K562 (cell line): Measurements from ENCODE around the gene FOS. TPM values are rescaled to one million over a fixed set of nuclear protein-coding genes. Genes with fewer than 3 reads are reported as not detected.
A peak's percentile ranks its signal among the peaks of the same experiment; 100 is the strongest.

Source experiments
- GATAD2B ChIP-seq: fragments of 450-650 bp; IDR thresholded peaks from 2 replicates; pipeline ENCODE4 v1.6.1; 2017; ENCODE audit warnings: mild to moderate bottlenecking, borderline replicate concordance
- HIVEP1 ChIP-seq: fragments of 250-450 bp; sonication (Bioruptor Pico); IDR thresholded peaks from 2 replicates; pipeline ENCODE4 v1.4.0; 2020; ENCODE audit warnings: mild to moderate bottlenecking
- HNRNPK ChIP-seq: fragments of 200-400 bp; formaldehyde crosslinking; IDR thresholded peaks from one replicate; pipeline ENCODE4 v1.6.1; 2018; ENCODE audit warnings: mild to moderate bottlenecking, low read depth, low read length; ENCODE audit not compliant: poor library complexity, severe bottlenecking
- HNRNPL ChIP-seq: fragments of 200-400 bp; formaldehyde crosslinking; IDR thresholded peaks from 2 replicates; pipeline ENCODE4 v1.6.1; 2017; ENCODE audit warnings: low read depth, mild to moderate bottlenecking, low read length
- RBM22 ChIP-seq: fragments of 200-400 bp; formaldehyde crosslinking; IDR thresholded peaks from 2 replicates; pipeline ENCODE4 v1.6.1; 2018; ENCODE audit warnings: low read length, low read depth; ENCODE audit not compliant: poor library complexity, severe bottlenecking
- SMARCC2 ChIP-seq: fragments of 450-650 bp; IDR thresholded peaks from 2 replicates; pipeline ENCODE4 v1.6.1; 2017; ENCODE audit warnings: antibody characterized with exemption, moderate library complexity, mild to moderate bottlenecking, low read depth
- SUPT5H ChIP-seq: fragments of 450-650 bp; IDR thresholded peaks from 2 replicates; pipeline ENCODE4 v1.6.1; 2016
- ZFPM2 ChIP-seq: fragments of 250-450 bp; sonication (Bioruptor Pico); IDR thresholded peaks from 2 replicates; pipeline ENCODE4 v1.5.1; 2022; ENCODE audit warnings: mild to moderate bottlenecking
- polyA plus RNA-seq, 8 experiments: library from polyadenylated mRNA; depleted of rRNA in 4 of 8; stranded (reverse) in 5 of 8; unstranded in 3 of 8; fragments of >200 nt; fragmentation: Nextera tagmentation in 2 of 8; fragmentation: Illumina TruSeq in 1 of 8; extraction: Ambion mirVana in 2 of 8; extraction: Trizol in 1 of 8; gene quantifications; 2 replicates each; pipeline versions ENCODE4 v1.2.1 to v1.2.3, GENCODE V29; 2011 to 2014; ENCODE audit warnings: inconsistent platforms in 1 of 8, missing spikeins in 1 of 8
- total RNA-seq, 7 experiments: library from RNA; depleted of rRNA in 6 of 7; stranded (reverse); fragments of >200 nt in 6 of 7; fragmentation: Illumina TruSeq in 2 of 7; extraction: Trizol in 2 of 7; gene quantifications; 2 replicates each; pipeline versions ENCODE4 v1.2.1 to v1.2.3, GENCODE V29; 2011 to 2021; ENCODE audit warnings: low replicate concordance in 1 of 7
- TF ChIP-seq, protein P1 (sequence below), 2 experiments: fragments of 450-650 bp in 1 of 2; sonication (generic) in 1 of 2; formaldehyde crosslinking; conservative IDR thresholded peaks; 2 replicates each; pipeline versions ENCODE4 v1.4.0 to v1.8.1; 2020 to 2022; ENCODE audit warnings: mild to moderate bottlenecking in 1 of 2, missing genetic modification reagents in 1 of 2
- TF ChIP-seq, protein P2 (sequence below): fragments of 450-650 bp; IDR thresholded peaks from 2 replicates; pipeline ENCODE4 v1.6.1; 2017; ENCODE audit warnings: mild to moderate bottlenecking, moderate library complexity
- TF ChIP-seq, protein P3 (sequence below): fragments of 450-650 bp; IDR thresholded peaks from 2 replicates; pipeline ENCODE4 v1.6.1; 2014; ENCODE audit warnings: low read depth, mild to moderate bottlenecking, moderate library complexity, borderline replicate concordance
- TF ChIP-seq, protein P4 (sequence below): sonication (generic); formaldehyde crosslinking; IDR thresholded peaks from 2 replicates; pipeline ENCODE4 v1.8.0; 2022; ENCODE audit warnings: mild to moderate bottlenecking, low read depth, missing genetic modification reagents
- TF ChIP-seq, protein P5 (sequence below): fragments of 450-650 bp; IDR thresholded peaks from 2 replicates; pipeline ENCODE4 v1.6.1; 2017; ENCODE audit warnings: antibody characterized with exemption, mild to moderate bottlenecking
- TF ChIP-seq, protein P6 (sequence below): fragments of 250-450 bp; sonication (Bioruptor Pico); IDR thresholded peaks from 2 replicates; pipeline ENCODE4 v1.8.0; 2022; ENCODE audit warnings: inconsistent platforms
- TF ChIP-seq, protein P7 (sequence below): fragments of 250-450 bp; sonication (Bioruptor Pico); IDR thresholded peaks from 2 replicates; pipeline ENCODE4 v1.4.0; 2020

The FOS gene
- total and polyA plus RNA-seq, 9 of the 15 experiments (the other 6 are each of a cell fraction or from before 2014, with no cell fraction given) = 0.54 to 13.8 (median 8.9) TPM

DNA sequence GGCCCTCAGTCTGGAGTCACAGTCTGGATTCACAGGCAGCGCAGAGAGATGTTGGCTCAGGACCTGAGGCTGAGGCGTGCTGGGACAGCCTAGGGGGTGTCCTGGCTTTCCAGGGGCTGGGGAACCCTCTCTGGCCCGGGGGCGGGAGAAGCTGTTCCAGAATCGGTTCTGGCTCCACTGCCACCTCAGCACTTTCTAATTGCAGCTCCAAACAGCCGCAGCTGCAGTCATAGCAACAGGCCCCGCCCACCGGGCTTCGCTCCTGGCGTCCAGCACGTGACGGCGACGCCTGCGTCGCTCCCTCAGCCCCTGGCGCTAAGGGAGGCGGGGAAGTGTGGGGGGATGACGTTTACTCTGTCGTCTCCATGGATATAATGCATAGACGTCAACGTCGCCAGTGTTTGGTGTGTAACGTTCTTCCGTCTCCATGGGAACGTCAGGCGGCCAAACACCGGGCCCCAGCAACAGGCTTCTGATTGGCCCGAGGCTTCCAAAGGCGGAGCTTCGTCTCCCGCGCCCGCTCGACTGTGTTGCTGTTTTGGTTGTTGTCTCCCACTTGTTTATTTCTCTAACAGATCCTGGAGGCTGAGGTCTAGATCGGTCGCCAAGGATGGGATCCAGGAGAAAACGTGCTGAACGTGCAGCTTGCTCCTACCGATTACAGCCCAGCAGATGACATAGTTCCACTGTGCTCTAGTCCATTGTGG lies 19.7 kb upstream of the FOS start (continued):
- TF ChIP-seq, protein P1, sequence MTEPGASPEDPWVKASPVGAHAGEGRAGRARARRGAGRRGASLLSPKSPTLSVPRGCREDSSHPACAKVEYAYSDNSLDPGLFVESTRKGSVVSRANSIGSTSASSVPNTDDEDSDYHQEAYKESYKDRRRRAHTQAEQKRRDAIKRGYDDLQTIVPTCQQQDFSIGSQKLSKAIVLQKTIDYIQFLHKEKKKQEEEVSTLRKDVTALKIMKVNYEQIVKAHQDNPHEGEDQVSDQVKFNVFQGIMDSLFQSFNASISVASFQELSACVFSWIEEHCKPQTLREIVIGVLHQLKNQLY (CRISPR knock-in tag; conservative IDR thresholded peaks at IDR 0.05) = no peak
- TF ChIP-seq SUPT5H (no peak), ZFPM2 (CRISPR knock-in tag) (no peak), SMARCC2 (no peak), GATAD2B (no peak), HNRNPL (no peak), HIVEP1 (CRISPR knock-in tag) (no peak), HNRNPK (no peak), RBM22 (peak; percentile 92)
- TF ChIP-seq, protein P2, sequence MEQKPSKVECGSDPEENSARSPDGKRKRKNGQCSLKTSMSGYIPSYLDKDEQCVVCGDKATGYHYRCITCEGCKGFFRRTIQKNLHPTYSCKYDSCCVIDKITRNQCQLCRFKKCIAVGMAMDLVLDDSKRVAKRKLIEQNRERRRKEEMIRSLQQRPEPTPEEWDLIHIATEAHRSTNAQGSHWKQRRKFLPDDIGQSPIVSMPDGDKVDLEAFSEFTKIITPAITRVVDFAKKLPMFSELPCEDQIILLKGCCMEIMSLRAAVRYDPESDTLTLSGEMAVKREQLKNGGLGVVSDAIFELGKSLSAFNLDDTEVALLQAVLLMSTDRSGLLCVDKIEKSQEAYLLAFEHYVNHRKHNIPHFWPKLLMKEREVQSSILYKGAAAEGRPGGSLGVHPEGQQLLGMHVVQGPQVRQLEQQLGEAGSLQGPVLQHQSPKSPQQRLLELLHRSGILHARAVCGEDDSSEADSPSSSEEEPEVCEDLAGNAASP = no peak
- TF ChIP-seq, protein P3, sequence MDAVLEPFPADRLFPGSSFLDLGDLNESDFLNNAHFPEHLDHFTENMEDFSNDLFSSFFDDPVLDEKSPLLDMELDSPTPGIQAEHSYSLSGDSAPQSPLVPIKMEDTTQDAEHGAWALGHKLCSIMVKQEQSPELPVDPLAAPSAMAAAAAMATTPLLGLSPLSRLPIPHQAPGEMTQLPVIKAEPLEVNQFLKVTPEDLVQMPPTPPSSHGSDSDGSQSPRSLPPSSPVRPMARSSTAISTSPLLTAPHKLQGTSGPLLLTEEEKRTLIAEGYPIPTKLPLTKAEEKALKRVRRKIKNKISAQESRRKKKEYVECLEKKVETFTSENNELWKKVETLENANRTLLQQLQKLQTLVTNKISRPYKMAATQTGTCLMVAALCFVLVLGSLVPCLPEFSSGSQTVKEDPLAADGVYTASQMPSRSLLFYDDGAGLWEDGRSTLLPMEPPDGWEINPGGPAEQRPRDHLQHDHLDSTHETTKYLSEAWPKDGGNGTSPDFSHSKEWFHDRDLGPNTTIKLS = peak; percentile 94
- TF ChIP-seq, protein P4, sequence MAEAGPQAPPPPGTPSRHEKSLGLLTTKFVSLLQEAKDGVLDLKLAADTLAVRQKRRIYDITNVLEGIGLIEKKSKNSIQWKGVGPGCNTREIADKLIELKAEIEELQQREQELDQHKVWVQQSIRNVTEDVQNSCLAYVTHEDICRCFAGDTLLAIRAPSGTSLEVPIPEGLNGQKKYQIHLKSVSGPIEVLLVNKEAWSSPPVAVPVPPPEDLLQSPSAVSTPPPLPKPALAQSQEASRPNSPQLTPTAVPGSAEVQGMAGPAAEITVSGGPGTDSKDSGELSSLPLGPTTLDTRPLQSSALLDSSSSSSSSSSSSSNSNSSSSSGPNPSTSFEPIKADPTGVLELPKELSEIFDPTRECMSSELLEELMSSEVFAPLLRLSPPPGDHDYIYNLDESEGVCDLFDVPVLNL = no peak
- TF ChIP-seq, protein P5, sequence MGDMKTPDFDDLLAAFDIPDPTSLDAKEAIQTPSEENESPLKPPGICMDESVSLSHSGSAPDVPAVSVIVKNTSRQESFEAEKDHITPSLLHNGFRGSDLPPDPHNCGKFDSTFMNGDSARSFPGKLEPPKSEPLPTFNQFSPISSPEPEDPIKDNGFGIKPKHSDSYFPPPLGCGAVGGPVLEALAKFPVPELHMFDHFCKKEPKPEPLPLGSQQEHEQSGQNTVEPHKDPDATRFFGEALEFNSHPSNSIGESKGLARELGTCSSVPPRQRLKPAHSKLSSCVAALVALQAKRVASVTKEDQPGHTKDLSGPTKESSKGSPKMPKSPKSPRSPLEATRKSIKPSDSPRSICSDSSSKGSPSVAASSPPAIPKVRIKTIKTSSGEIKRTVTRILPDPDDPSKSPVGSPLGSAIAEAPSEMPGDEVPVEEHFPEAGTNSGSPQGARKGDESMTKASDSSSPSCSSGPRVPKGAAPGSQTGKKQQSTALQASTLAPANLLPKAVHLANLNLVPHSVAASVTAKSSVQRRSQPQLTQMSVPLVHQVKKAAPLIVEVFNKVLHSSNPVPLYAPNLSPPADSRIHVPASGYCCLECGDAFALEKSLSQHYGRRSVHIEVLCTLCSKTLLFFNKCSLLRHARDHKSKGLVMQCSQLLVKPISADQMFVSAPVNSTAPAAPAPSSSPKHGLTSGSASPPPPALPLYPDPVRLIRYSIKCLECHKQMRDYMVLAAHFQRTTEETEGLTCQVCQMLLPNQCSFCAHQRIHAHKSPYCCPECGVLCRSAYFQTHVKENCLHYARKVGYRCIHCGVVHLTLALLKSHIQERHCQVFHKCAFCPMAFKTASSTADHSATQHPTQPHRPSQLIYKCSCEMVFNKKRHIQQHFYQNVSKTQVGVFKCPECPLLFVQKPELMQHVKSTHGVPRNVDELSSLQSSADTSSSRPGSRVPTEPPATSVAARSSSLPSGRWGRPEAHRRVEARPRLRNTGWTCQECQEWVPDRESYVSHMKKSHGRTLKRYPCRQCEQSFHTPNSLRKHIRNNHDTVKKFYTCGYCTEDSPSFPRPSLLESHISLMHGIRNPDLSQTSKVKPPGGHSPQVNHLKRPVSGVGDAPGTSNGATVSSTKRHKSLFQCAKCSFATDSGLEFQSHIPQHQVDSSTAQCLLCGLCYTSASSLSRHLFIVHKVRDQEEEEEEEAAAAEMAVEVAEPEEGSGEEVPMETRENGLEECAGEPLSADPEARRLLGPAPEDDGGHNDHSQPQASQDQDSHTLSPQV = no peak
- TF ChIP-seq, protein P6, sequence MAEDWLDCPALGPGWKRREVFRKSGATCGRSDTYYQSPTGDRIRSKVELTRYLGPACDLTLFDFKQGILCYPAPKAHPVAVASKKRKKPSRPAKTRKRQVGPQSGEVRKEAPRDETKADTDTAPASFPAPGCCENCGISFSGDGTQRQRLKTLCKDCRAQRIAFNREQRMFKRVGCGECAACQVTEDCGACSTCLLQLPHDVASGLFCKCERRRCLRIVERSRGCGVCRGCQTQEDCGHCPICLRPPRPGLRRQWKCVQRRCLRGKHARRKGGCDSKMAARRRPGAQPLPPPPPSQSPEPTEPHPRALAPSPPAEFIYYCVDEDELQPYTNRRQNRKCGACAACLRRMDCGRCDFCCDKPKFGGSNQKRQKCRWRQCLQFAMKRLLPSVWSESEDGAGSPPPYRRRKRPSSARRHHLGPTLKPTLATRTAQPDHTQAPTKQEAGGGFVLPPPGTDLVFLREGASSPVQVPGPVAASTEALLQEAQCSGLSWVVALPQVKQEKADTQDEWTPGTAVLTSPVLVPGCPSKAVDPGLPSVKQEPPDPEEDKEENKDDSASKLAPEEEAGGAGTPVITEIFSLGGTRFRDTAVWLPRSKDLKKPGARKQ (CRISPR knock-in tag) = no peak
- TF ChIP-seq, protein P7, sequence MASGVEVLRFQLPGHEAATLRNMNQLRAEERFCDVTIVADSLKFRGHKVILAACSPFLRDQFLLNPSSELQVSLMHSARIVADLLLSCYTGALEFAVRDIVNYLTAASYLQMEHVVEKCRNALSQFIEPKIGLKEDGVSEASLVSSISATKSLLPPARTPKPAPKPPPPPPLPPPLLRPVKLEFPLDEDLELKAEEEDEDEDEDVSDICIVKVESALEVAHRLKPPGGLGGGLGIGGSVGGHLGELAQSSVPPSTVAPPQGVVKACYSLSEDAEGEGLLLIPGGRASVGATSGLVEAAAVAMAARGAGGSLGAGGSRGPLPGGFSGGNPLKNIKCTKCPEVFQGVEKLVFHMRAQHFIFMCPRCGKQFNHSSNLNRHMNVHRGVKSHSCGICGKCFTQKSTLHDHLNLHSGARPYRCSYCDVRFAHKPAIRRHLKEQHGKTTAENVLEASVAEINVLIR (CRISPR knock-in tag) = peak; percentile 52
